ENCODE data around the gene AHCY. TPM values are rescaled to one million over a fixed set of nuclear protein-coding genes. Genes with fewer than 3 reads are reported as not detected.

AHCY gene
- total and polyA plus RNA-seq, 2 of the 4 experiments (the other 2 are of a cell fraction): 138 to 210 TPM

GRCh38 chr20:34285450-34285849, 17.7 kb downstream of the AHCY start:
- no peak overlapping the region for H2BK20ac ChIP-seq (ENCODE audit: low read depth, low read length)
- no peak overlapping the region for H2AFZ ChIP-seq (replicated peaks; ENCODE audit: low read length, poor library complexity)
- H4K20me1 ChIP-seq (ENCODE audit: insufficient read depth, low read length): no peaks in the 10 kb centered on the region; the same call in 1 of the 2 replicates
- no peak for ATAC-seq (ENCODE audit: low read depth)
- in situ Hi-C loops (cut with MboI; ENCODE audit: low sequenced_read_pairs) (loop anchor here (10.0 kb wide), 1 partner anchor 91 kb away; no protein-coding TSS in a partner anchor), dilution Hi-C loops (cut with HindIII; ENCODE audit: low sequenced_read_pairs, unreplicated experiment) (no loop called here), intact Hi-C loops (cut with micrococcal nuclease) (no loop called here)
- no peak overlapping the region for H3K4ac ChIP-seq (ENCODE audit: low read depth, low read length)
- H2AK9ac ChIP-seq (replicated peaks; ENCODE audit: low read depth, low read length, poor library complexity): no peak overlapping the region
- CTCF ChIA-PET: no interaction called here
- H3K18ac ChIP-seq (ENCODE audit: low read depth, low read length): no peak overlapping the region
- no peak overlapping the region for H2BK120ac ChIP-seq (ENCODE audit: low read depth, low read length)
- no peaks in the 10 kb centered on the region for H3K27me3 ChIP-seq (ENCODE audit: control insufficient read depth, insufficient read depth, low read length)
- no peak overlapping the region for H3K9ac ChIP-seq (ENCODE audit: low read depth, low read length)
- WGBS, 2 experiments (ENCODE audit: extremely low coverage in 2 of 2, insufficient read length in 1 of 2): 93% methylated on average over 11 of the region's 16 CpGs; no CpG with 5 or more reads in 1 of the 2 experiments
- H3K4me3 ChIP-seq (ENCODE audit: insufficient read depth, low read depth, low read length): no peak overlapping the region
- H3K9me3 ChIP-seq (ENCODE audit: control insufficient read depth, insufficient read depth, low read length): no peaks in the 10 kb centered on the region
- H3K9me1 ChIP-seq (ENCODE audit: insufficient read depth, low read length): peaks cover 8% of the 10 kb centered on the region
- no peak overlapping the region for H4K91ac ChIP-seq (ENCODE audit: insufficient read depth, low read depth, low read length)
- no peak overlapping the region for H3K23ac ChIP-seq (ENCODE audit: low read depth, low read length)
- no peak overlapping the region for H2BK15ac ChIP-seq (ENCODE audit: low read depth, low read length)
- no peak overlapping the region for H2BK5ac ChIP-seq (ENCODE audit: low read depth, low read length, poor library complexity, severe bottlenecking)
- POLR2A ChIA-PET (ENCODE audit: unreplicated experiment): no interaction called here
- no TSS peak for BruUV-seq (replicated peaks)
- no peak overlapping the region for H4K5ac ChIP-seq (ENCODE audit: low read depth, low read length)
- no peak for DNase-seq
- no peaks in the 10 kb centered on the region for H3K4me1 ChIP-seq (ENCODE audit: control insufficient read depth, insufficient read depth, low read length)
- H2AK5ac ChIP-seq (ENCODE audit: low read depth, low read length): no peak overlapping the region
- peaks cover 64% of the 10 kb centered on the region for H3K36me3 ChIP-seq (ENCODE audit: control insufficient read depth, insufficient read depth, low read length)
- no peak overlapping the region for H3K14ac ChIP-seq (replicated peaks; ENCODE audit: low read depth, low read length)
- H3K56ac ChIP-seq (ENCODE audit: extremely low read depth, insufficient read depth, low read length): no peak overlapping the region
- TF ChIP-seq MAFK (IDR thresholded peaks at IDR 0.05; ENCODE audit: low read depth, low read length) (no peak), MXI1 (IDR thresholded peaks at IDR 0.05; ENCODE audit: borderline replicate concordance, low read depth, low read length) (no peak), USF2 (IDR thresholded peaks at IDR 0.05; ENCODE audit: low read depth, low read length) (no peak), RFX5 (IDR thresholded peaks at IDR 0.05; ENCODE audit: low read depth, low read length) (no peak), RAD21 (IDR thresholded peaks at IDR 0.05; ENCODE audit: low read length) (no peak), MAZ (IDR thresholded peaks at IDR 0.05; ENCODE audit: borderline replicate concordance, low read depth, low read length) (no peak), RCOR1 (IDR thresholded peaks at IDR 0.05; ENCODE audit: insufficient replicate concordance, low read length) (no peak), SMC3 (IDR thresholded peaks at IDR 0.05; ENCODE audit: low read depth, low read length) (no peak), FOS (IDR thresholded peaks at IDR 0.05; ENCODE audit: low read depth, low read length) (no peak), BHLHE40 (IDR thresholded peaks at IDR 0.05; ENCODE audit: low read depth, low read length) (no peak), CHD1 (IDR thresholded peaks at IDR 0.05; ENCODE audit: low read depth, low read length) (no peak), NFE2L2 (IDR thresholded peaks at IDR 0.05; ENCODE audit: low read depth, low read length) (no peak), CEBPB (IDR thresholded peaks at IDR 0.05; ENCODE audit: low read depth, low read length) (no peak), POLR2A (IDR thresholded peaks at IDR 0.05; ENCODE audit: low read depth, low read length) (no peak)
- TF ChIP-seq, protein P1, sequence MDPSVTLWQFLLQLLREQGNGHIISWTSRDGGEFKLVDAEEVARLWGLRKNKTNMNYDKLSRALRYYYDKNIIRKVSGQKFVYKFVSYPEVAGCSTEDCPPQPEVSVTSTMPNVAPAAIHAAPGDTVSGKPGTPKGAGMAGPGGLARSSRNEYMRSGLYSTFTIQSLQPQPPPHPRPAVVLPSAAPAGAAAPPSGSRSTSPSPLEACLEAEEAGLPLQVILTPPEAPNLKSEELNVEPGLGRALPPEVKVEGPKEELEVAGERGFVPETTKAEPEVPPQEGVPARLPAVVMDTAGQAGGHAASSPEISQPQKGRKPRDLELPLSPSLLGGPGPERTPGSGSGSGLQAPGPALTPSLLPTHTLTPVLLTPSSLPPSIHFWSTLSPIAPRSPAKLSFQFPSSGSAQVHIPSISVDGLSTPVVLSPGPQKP (IDR thresholded peaks at IDR 0.05; ENCODE audit: borderline replicate concordance, low read depth, low read length): no peak
- TF ChIP-seq, protein P2, sequence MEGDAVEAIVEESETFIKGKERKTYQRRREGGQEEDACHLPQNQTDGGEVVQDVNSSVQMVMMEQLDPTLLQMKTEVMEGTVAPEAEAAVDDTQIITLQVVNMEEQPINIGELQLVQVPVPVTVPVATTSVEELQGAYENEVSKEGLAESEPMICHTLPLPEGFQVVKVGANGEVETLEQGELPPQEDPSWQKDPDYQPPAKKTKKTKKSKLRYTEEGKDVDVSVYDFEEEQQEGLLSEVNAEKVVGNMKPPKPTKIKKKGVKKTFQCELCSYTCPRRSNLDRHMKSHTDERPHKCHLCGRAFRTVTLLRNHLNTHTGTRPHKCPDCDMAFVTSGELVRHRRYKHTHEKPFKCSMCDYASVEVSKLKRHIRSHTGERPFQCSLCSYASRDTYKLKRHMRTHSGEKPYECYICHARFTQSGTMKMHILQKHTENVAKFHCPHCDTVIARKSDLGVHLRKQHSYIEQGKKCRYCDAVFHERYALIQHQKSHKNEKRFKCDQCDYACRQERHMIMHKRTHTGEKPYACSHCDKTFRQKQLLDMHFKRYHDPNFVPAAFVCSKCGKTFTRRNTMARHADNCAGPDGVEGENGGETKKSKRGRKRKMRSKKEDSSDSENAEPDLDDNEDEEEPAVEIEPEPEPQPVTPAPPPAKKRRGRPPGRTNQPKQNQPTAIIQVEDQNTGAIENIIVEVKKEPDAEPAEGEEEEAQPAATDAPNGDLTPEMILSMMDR (conservative IDR thresholded peaks at IDR 0.05; ENCODE audit: low read depth, low read length): no peak
- no peak overlapping the region for H3K27ac ChIP-seq (ENCODE audit: insufficient read depth, low read length)
- H3K79me1 ChIP-seq (ENCODE audit: low read depth in 1 of 2, low read length in 2 of 2): peaks cover 3 to 4% of the 10 kb centered on the region in 2 experiments; a peak in 1 of 4 replicates
- H4K8ac ChIP-seq (ENCODE audit: low read depth in 2 of 2, low read length in 2 of 2): no peak overlapping the region
- no peak overlapping the region for H3K4me2 ChIP-seq (ENCODE audit: low read depth, low read length)

Measured in IMR-90 (cell line).